K562 treated with DMSO at 1 percent for 24 hours (cell line): ENCODE data around the gene AURKA. TPM values are rescaled to one million over a fixed set of nuclear protein-coding genes. Genes with fewer than 3 reads are reported as not detected.

Experiments used
- total RNA-seq: library from RNA; unstranded; fragments of 300-600 nt; gene quantifications from 2 replicates; pipeline ENCODE4 v1.2.3, GENCODE V29; 2022; ENCODE audit warnings: low read depth; ENCODE audit not compliant: insufficient read depth

AURKA gene
- total RNA-seq, result 74.9 and 88.8 TPM in 2 replicates

GRCh38 chr20:56392132-56392880, at the start of gene AURKA, which contains the start of gene CSTF1:
AURKA (minus strand) TSS chr20:56392215; CDS start chr20:56388197, 4,018 bp downstream.
CSTF1 (plus strand) TSS chr20:56392645; CDS start chr20:56395553, 2,908 bp downstream.

GRCh38 chr20:56411759-56412472, 19.9 kb upstream of the AURKA start, which contains the start of gene CASS4:
CASS4 (plus strand) TSS chr20:56412260; CDS start chr20:56412459, 199 bp downstream.

GRCh38 chr20:56358600-56359211, 33.3 kb downstream of the AURKA start, which contains the start of gene FAM210B:
FAM210B (plus strand) TSS chr20:56358974; CDS start chr20:56359006, 32 bp downstream.

Other genes with a start within 250 kb of the AURKA start
- gene MC3R, start 143.5 kb downstream of the AURKA start, total RNA-seq, result not detected in 2 replicates
- 46.8 and 48.8 TPM in 2 replicates for gene FAM210B, start 33.2 kb downstream of the AURKA start, total RNA-seq
- gene CSTF1, start 430 bp upstream of the AURKA start, total RNA-seq, result 26.3 and 27.3 TPM in 2 replicates
- gene CASS4, start 20.0 kb upstream of the AURKA start, total RNA-seq, result 13.8 and 15.6 TPM in 2 replicates
- gene RTF2, start 76.4 kb upstream of the AURKA start, total RNA-seq, result 60.7 and 70.9 TPM in 2 replicates
- gene FAM209A, start 132.5 kb upstream of the AURKA start, total RNA-seq, result not detected in 2 replicates
- not detected in 2 replicates for gene FAM209B, start 141.0 kb upstream of the AURKA start, total RNA-seq
- gene TFAP2C, start 237.1 kb upstream of the AURKA start, total RNA-seq, result 0.12 TPM in 1 of 2 replicates, not detected in the other